ENCODE data around the gene TSSK3.

- TF ChIP-seq RAD51 (IDR thresholded peaks at IDR 0.05; ENCODE audit: borderline replicate concordance, low read depth): no peak
- TF ChIP-seq PHF21A (IDR thresholded peaks at IDR 0.05; ENCODE audit: borderline replicate concordance, low read depth): no peak
- TF ChIP-seq ETV5 (CRISPR knock-in tag; IDR thresholded peaks at IDR 0.05; ENCODE audit: low read depth): no peak
- TF ChIP-seq MTA1 (IDR thresholded peaks at IDR 0.05; ENCODE audit: borderline replicate concordance): no peak
- TF ChIP-seq CTCF (IDR thresholded peaks at IDR 0.05 in 2 of 3, conservative IDR thresholded peaks at IDR 0.05 in 1 of 3; ENCODE audit: insufficient read depth in 2 of 3, low read depth in 1 of 3, low read length in 3 of 3): no peak
- no peak for TF ChIP-seq ELF4 (CRISPR knock-in tag; IDR thresholded peaks at IDR 0.05)
- TF ChIP-seq POLR2A (conservative IDR thresholded peaks at IDR 0.05): no peak; the same call in 1 of the 2 replicates
Measured at GRCh38 chr1:32367912-32368635, 5.7 kb downstream of the TSSK3 start.
